PC-9 (cell line): ENCODE data around the gene VRK1.

ENCODE experiments used
- CTCF ChIP-seq: fragments of 200-600 bp; sonication (generic); conservative IDR thresholded peaks from 2 replicates; pipeline ENCODE4 v1.6.1; 2017; ENCODE audit warnings: mixed run types, antibody characterized with exemption, mild to moderate bottlenecking, moderate library complexity
- EZH2 ChIP-seq: fragments of 200-600 bp; sonication (generic); IDR thresholded peaks from 2 replicates; pipeline ENCODE4 v1.8.0; 2017; ENCODE audit warnings: antibody characterized with exemption, low read depth

GRCh38 chr14:96930526-96930925, 133.3 kb downstream of the VRK1 start:
- TF ChIP-seq EZH2 (no peak), CTCF (no peak)
